SIG-M5 treated with dmso at 0.1 percent for 504 hours (cell line): ENCODE measurements around the gene SLC12A8.

Source experiments
- DNase-seq: peaks from one replicate; lab custom pipeline; 2025; ENCODE audit not compliant: unreplicated experiment; lab: John Stamatoyannopoulos, UW

Gene SLC12A8

DNA sequence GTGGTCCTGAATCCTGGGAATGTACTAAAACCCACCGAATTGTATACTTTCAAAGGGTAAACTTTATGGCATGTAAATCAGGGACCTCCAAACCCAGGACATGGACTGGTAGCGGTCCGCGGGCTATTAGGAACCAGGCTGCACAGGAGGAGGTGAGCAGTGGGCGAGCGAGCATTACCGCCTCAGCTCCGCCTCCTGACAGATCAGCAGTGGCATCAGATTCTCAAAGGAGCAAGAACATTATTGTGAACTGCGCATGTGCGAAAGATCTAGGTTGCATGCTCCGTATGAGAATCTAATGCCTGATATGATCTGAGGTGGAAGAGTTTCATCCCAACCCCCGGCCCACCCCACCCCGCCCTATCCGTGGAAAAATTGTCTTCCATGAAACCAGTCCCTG, 178.9 kb downstream of the SLC12A8 start:
- DNase-seq: no peak

DNA sequence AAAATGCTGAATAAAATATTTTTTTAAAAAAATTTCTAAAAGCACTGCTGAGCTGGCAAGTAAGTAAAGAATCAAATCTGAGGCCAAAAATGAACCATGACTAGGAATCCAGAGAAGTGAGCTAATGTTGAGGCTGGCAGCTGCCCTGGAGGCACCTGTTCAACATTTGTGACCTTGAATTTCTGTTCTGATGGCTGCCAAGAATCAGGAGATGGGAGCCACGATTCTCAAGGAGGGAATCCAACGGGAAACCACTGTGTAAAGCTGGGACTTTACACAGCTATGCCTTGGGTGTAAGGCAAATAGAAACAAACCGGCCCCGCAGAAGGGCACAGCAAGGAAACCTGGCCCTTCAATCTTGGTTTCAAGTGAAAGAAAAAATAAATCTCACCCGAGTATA, 179.4 kb downstream of the SLC12A8 start:
- DNase-seq: no peak

- DNase-seq: no peak
These were observed 179.9 kb downstream of the SLC12A8 start for GRCh38 chr3:125032683-125033082.
